Kidney (tissue), 14 donors: Measurements from ENCODE around the gene ZNF443. TPM values are rescaled to one million over a fixed set of nuclear protein-coding genes. Genes with fewer than 3 reads are reported as not detected.
"Not testable (repeated sequence)": the region's sequence is repeated elsewhere in the genome, so short reads cannot be mapped to it uniquely, and the experiment has no call there.

Experiments used
- DNase-seq, 5 donors: peaks; one replicate each; pipeline ENCODE4 v3.0.0-alpha.2; 2013 to 2020
- FAIRE-seq: peaks from 2 replicates; lab custom pipeline; 2012; peaks lifted over from hg19 to GRCh38; lab: Jason Lieb, UNC
- H3K27ac ChIP-seq, 2 donors: one replicate each; pipeline ENCODE4 v1.7.0; 2013; ENCODE audit warnings: low read depth in 2 of 2, low read length in 2 of 2, inconsistent platforms in 1 of 2
- H3K27me3 ChIP-seq: one replicate; pipeline ENCODE4 v1.7.1; 2013; ENCODE audit warnings: low read length, inconsistent platforms; ENCODE audit not compliant: control insufficient read depth, insufficient read depth
- H3K36me3 ChIP-seq, 3 donors: one replicate each; pipeline versions ENCODE4 v1.7.0 to v1.7.1; 2013; ENCODE audit warnings: low read length in 3 of 3, control low read depth in 1 of 3, inconsistent platforms in 1 of 3; ENCODE audit not compliant: insufficient read depth in 3 of 3, control insufficient read depth in 2 of 3
- H3K4me1 ChIP-seq, 3 donors: one replicate each; pipeline versions ENCODE4 v1.7.0 to v1.7.1; 2013; ENCODE audit warnings: low read length in 3 of 3, inconsistent platforms in 1 of 3, low read depth in 1 of 3; ENCODE audit not compliant: control insufficient read depth in 2 of 3, insufficient read depth in 2 of 3
- H3K4me3 ChIP-seq, 3 donors: one replicate each; pipeline versions ENCODE4 v1.7.0 to v1.8.1; 2013; ENCODE audit warnings: low read length in 3 of 3, control low read depth in 1 of 3, inconsistent platforms in 1 of 3
- H3K9ac ChIP-seq, 3 donors: one replicate each; pipeline versions ENCODE4 v1.7.0 to v1.7.1; 2013; ENCODE audit warnings: low read length in 3 of 3, control low read depth in 1 of 3, inconsistent platforms in 1 of 3
- H3K9me3 ChIP-seq, 3 donors: one replicate each; pipeline versions ENCODE4 v1.7.0 to v1.7.1; 2013; ENCODE audit warnings: low read length in 3 of 3, control low read depth in 1 of 3, inconsistent platforms in 1 of 3; ENCODE audit not compliant: control insufficient read depth in 2 of 3, insufficient read depth in 1 of 3
- CTCF ChIP-seq: IDR thresholded peaks from 3 replicates; pipeline ENCODE4 v1.5.1; 2012; ENCODE audit warnings: mild to moderate bottlenecking, moderate library complexity, borderline replicate concordance; ENCODE audit not compliant: insufficient read depth; ENCODE audit errors: extremely low read depth
- intact Hi-C: fragments of 100-400 bp; cut with DNase I; formaldehyde crosslinking; loops from one replicate; pipeline ENCODE4 v1.11.1; 2022
- polyA plus RNA-seq: library from polyadenylated mRNA; stranded (reverse); fragments of 350-450 nt; fragmentation: Illumina TruSeq; extraction: RNeasy Lipid Tissue Mini Kit (QIAGEN cat#74804); gene quantifications from one replicate; pipeline ENCODE4 v1.2.3, GENCODE V29; 2014; ENCODE audit warnings: low read depth, low replicate concordance; ENCODE audit not compliant: insufficient read depth
- total RNA-seq: library from RNA; stranded (reverse); fragmentation: NEBNext Ultra II Directional; extraction: Animal tissue kit (Norgen Biotek cat#: 25700); gene quantifications from one replicate; pipeline ENCODE4 v1.2.1, GENCODE V29; 2021
- donor health status: control.
- donor health status: control.
- donor health status: control.
- donor health status: control.
- donor health status: control.
- donor health status: DM: yes; HTN: yes; CAD: no.
- donor health status: Normal renal cell carcinoma (clear cell type).

Gene ZNF443
- total and polyA plus RNA-seq, 2 donors from 2014 or later: 4.1 to 8.4 TPM

- H3K9ac ChIP-seq, H3K9me3 ChIP-seq, intact Hi-C loops, H3K27me3 ChIP-seq, DNase-seq, H3K27ac ChIP-seq, FAIRE-seq, H3K4me3 ChIP-seq, H3K4me1 ChIP-seq: not testable (repeated sequence)
- H3K36me3 ChIP-seq: peaks cover 3 to 11% (median 10%) of the 10 kb centered on the region in 3 donors
Measured at GRCh38 chr19:12391148-12391547, 49.7 kb downstream of the ZNF443 start.

- DNase-seq, FAIRE-seq, H3K9ac ChIP-seq, H3K36me3 ChIP-seq, H3K27ac ChIP-seq, H3K9me3 ChIP-seq, intact Hi-C loops, H3K27me3 ChIP-seq, H3K4me1 ChIP-seq, H3K4me3 ChIP-seq: not testable (repeated sequence)
Measured at GRCh38 chr19:12386365-12386764, 54.5 kb downstream of the ZNF443 start.

GRCh38 chr19:12380444-12380737 is 60.4 kb downstream of the ZNF443 start:
- FAIRE-seq (no peak), DNase-seq (no peak)
- no peak overlapping the region for H3K27ac ChIP-seq
- H3K36me3 ChIP-seq: peaks cover 0 to 11% (median 5%) of the 10 kb centered on the region in 3 donors
- H3K4me1 ChIP-seq: no peaks in the 10 kb centered on the region
- H3K9ac ChIP-seq: no peak overlapping the region
- intact Hi-C loops: no loop called here
- H3K27me3 ChIP-seq: no peaks in the 10 kb centered on the region
- H3K4me3 ChIP-seq: no peak overlapping the region
- TF ChIP-seq CTCF: no peak
- H3K9me3 ChIP-seq: peaks cover 0 to 24% (median 6%) of the 10 kb centered on the region in 3 donors

GRCh38 chr19:12379732-12380443 is 60.9 kb downstream of the ZNF443 start:
- Histone ChIP-seq H3K9ac (no peak overlapping the region), H3K9me3 (peaks cover 0 to 24% (median 6%) of the 10 kb centered on the region in 3 donors), H3K27ac (no peak overlapping the region), H3K4me1 (no peaks in the 10 kb centered on the region), H3K27me3 (no peaks in the 10 kb centered on the region), H3K36me3 (peaks cover 0 to 11% (median 5%) of the 10 kb centered on the region in 3 donors), H3K4me3 (no peak overlapping the region)
- no peak for FAIRE-seq
- DNase-seq: no peak
- no peak for TF ChIP-seq CTCF
- intact Hi-C loops: no loop called here

Other genes with a start within 250 kb of the ZNF443 start
- gene ZNF44, start 146.1 kb downstream of the ZNF443 start, total RNA-seq: 35.5 TPM
- 27.1 TPM for gene ZNF44, start 146.1 kb downstream of the ZNF443 start, polyA plus RNA-seq
- gene ZNF563, start 107.4 kb downstream of the ZNF443 start, total RNA-seq: 6.8 TPM
- gene ZNF563, start 107.4 kb downstream of the ZNF443 start, polyA plus RNA-seq: 4.6 TPM
- 9.1 TPM for gene ZNF442, start 75.3 kb downstream of the ZNF443 start, total RNA-seq
- gene ZNF442, start 75.3 kb downstream of the ZNF443 start, polyA plus RNA-seq: 2.1 TPM
- gene ZNF799, start 39.8 kb downstream of the ZNF443 start, total RNA-seq: 7.8 TPM
- 4.3 TPM for gene ZNF799, start 39.8 kb downstream of the ZNF443 start, polyA plus RNA-seq
- 5.7 TPM for gene ZNF709, start 43.8 kb upstream of the ZNF443 start, total RNA-seq
- gene ZNF709, start 43.8 kb upstream of the ZNF443 start, polyA plus RNA-seq: 2.2 TPM
- gene ZNF564, start 110.5 kb upstream of the ZNF443 start, total RNA-seq: 22.6 TPM
- 10.2 TPM for gene ZNF564, start 110.5 kb upstream of the ZNF443 start, polyA plus RNA-seq
- 14.3 TPM for gene ZNF490, start 169.8 kb upstream of the ZNF443 start, total RNA-seq
- gene ZNF490, start 169.8 kb upstream of the ZNF443 start, polyA plus RNA-seq: 1.0 TPM
- gene ZNF791, start 169.9 kb upstream of the ZNF443 start, total RNA-seq: 34.7 TPM
- gene ZNF791, start 169.9 kb upstream of the ZNF443 start, polyA plus RNA-seq: 6.5 TPM
- gene MAN2B1, start 225.7 kb upstream of the ZNF443 start, total RNA-seq: 90.5 TPM
- gene MAN2B1, start 225.7 kb upstream of the ZNF443 start, polyA plus RNA-seq: 63.9 TPM
- gene WDR83, start 225.8 kb upstream of the ZNF443 start, total RNA-seq: 10.5 TPM
- gene WDR83, start 225.8 kb upstream of the ZNF443 start, polyA plus RNA-seq: 21.2 TPM
- gene DHPS, start 240.9 kb upstream of the ZNF443 start, total RNA-seq: 75.9 TPM
- gene DHPS, start 240.9 kb upstream of the ZNF443 start, polyA plus RNA-seq: 61.3 TPM
- gene GNG14, start 247.0 kb upstream of the ZNF443 start, total RNA-seq: not detected
- gene GNG14, start 247.0 kb upstream of the ZNF443 start, polyA plus RNA-seq: not detected